ENCODE data around the gene LY6G6C.

Gene LY6G6C

DNA sequence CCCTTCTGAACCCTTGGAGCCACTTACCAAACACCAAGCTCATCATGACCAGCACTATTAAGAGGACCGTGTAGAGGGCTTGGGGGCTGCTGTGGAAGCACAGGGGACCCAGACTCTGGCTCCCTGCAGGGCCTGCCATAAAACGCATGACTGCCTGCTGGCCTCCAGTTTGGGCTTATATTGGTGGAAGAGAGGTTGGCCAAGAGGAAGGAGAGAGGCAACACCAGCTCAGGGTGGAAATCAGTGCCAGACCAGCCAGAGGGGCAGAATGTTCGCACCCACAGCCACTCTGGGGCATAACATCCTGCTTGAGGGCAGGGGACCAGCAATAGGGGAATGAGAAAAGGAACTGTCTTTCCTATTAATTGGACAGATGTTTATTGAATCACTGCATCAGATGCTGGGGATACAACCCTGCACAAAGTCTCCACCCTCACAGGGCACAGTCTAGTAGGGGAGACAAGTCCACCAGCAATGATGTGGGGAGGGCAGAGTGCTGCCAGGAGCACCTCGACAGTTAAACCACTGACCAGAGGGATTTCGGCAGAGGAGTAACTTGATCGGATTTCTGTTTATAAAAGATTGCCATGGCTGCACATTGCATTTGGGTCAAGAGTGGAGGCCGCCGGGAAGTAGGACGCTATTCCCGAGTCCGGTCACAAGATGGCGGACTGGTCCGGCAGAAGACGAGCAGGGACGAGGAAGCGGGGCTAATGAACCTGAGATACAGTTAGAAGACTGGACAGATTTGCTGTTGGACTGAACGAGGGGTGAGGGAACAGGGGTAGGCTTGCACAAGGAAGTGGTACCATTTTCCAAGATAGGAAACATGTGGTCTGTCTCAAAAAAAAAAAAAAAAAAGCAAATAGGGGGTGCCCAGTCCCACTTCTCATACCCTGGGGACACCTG, 41.1 kb downstream of the LY6G6C start, which contains the start of gene LY6G5C:
TSS of gene LY6G5C (minus strand) at position 842 of the 909 bp plus-strand sequence. CDS start at position 148, 694 bp downstream.
- DNase-seq (ENCODE audit: low spot score) = peak; percentile 89

DNA sequence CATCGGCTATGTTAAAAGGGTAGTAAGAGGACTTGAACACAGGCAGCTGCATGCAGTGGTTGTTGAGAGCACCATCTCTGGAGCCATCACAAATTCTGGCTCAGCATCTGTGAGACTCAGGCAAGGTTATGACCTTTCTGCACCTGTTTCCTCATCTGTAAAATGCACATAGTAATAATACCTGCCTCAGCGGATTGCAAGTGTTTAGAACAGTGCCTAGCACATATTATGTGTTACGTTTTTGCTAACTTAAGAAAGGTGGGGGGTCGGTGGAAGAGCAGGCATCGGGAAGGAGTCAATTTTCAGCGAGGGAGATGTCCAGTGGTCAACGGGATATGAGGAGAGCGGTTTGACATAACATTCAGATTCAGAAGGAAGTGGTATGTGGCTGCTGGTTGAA, 43.6 kb downstream of the LY6G6C start:
- DNase-seq (ENCODE audit: low spot score) = no peak

DNA sequence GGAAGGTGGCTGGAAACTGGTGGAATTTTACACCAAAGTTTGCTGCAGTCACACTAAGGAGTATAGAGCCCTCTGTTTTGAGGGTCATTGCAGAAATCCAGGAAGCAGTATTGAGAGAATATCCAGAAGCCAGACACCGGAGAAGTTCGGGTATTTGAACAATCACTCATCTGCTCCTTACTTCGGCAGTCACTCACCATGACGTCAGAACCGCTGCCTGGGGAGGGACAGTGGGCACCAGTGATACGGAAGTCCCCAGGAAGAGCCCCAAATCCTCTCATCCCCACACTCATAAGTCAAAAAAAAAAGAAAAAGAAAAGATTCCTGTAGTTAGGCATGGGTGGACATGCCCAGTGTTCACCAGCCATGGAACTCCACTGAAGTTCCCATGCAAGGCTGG, 44.6 kb downstream of the LY6G6C start:
- DNase-seq (ENCODE audit: low spot score) = no peak

DNA sequence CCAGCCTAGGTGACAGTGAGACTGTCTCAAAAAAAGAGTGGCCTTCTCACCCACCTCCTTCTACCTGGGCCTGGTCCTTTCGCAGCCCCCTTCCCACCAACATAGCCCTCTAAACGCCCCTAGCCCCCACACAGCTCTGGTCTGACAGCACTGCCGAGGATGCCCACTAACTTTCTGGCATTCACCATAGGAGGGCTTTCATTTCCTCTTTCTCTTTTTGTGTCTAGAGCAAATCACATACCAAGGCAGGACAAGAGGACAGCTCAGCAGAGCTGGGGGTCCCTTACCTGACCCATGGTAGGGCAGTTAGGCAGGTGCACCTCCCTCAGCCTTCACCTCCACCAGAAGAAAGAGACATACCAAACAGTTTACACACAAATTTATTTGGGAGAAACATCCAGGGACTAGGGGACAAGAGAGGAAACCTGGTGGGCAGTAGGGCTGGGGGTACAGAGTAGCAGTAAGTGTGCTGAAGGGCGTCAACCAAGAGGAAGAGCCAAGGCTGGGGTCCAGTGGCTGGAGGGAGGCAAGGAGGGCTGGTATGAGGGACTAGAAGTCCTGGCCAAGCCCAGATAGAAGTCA, 45.1 kb downstream of the LY6G6C start:
- no peak for DNase-seq (ENCODE audit: low spot score)

DNA sequence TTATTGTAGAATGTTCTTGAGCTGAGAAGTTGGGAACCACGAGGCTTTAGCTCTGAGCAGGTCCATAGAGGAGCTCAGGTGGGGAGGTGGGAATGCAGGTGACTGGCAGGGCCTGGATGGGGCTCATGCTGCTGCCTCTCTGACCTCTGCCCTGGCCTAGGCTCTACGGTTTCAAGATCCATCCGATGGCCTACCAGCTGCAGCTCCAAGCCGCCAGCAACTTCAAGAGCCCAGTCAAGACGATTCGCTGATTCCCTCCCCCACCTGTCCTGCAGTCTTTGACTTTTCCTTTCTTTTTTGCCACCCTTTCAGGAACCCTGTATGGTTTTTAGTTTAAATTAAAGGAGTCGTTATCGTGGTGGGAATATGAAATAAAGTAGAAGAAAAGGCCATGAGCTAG, 51.9 kb downstream of the LY6G6C start, which contains the start of gene LY6G5B:
TSS of gene LY6G5B (plus strand) at position 301 of the 400 bp plus-strand sequence. CDS start 975 bp downstream, outside the sequence.
- no peak for DNase-seq (ENCODE audit: low spot score)

Data from SW480 (cell line).